HepG2 (cell line): ENCODE measurements around the gene PEAK3. TPM values are rescaled to one million over a fixed set of nuclear protein-coding genes. Genes with fewer than 3 reads are reported as not detected.

Experiments
- CC2D1A ChIP-seq: sonication (generic); formaldehyde crosslinking; IDR thresholded peaks from 2 replicates; pipeline ENCODE4 v1.8.1; 2023; ENCODE audit warnings: mild to moderate bottlenecking, missing genetic modification reagents
- EED ChIP-seq: sonication (generic); formaldehyde crosslinking; IDR thresholded peaks from 2 replicates; pipeline ENCODE4 v1.5.0; 2020; ENCODE audit warnings: mild to moderate bottlenecking, missing genetic modification reagents
- HHEX ChIP-seq: IDR thresholded peaks from 2 replicates; pipeline ENCODE4 v1.6.1; 2016; ENCODE audit warnings: control low read depth
- HMGA1 ChIP-seq: sonication (generic); formaldehyde crosslinking; conservative IDR thresholded peaks from 2 replicates; pipeline ENCODE4 v1.4.0; 2020; ENCODE audit warnings: missing genetic modification reagents
- KAT8 ChIP-seq: IDR thresholded peaks from 2 replicates; pipeline ENCODE4 v1.6.1; 2016; ENCODE audit warnings: missing genetic modification reagents, missing compliant biosample characterization
- KLF11 ChIP-seq: IDR thresholded peaks from 2 replicates; pipeline ENCODE4 v1.6.1; 2016; ENCODE audit warnings: missing compliant biosample characterization
- MIXL1 ChIP-seq: IDR thresholded peaks from 2 replicates; pipeline ENCODE4 v1.6.1; 2016
- MTF1 ChIP-seq: sonication (generic); formaldehyde crosslinking; IDR thresholded peaks from 2 replicates; pipeline ENCODE4 v1.5.0; 2020; ENCODE audit warnings: missing genetic modification reagents
- NFATC3 ChIP-seq: sonication (generic); formaldehyde crosslinking; IDR thresholded peaks from 2 replicates; pipeline ENCODE4 v1.5.1; 2020; ENCODE audit warnings: mild to moderate bottlenecking, missing genetic modification reagents
- NFYC ChIP-seq: IDR thresholded peaks from 2 replicates; pipeline ENCODE4 v1.6.1; 2016; ENCODE audit warnings: missing genetic modification reagents, missing compliant biosample characterization
- NR2F2 ChIP-seq: IDR thresholded peaks from 2 replicates; pipeline ENCODE4 v1.6.1; 2012; ENCODE audit warnings: low read depth, inconsistent platforms, borderline replicate concordance
- RFXAP ChIP-seq: sonication (generic); formaldehyde crosslinking; IDR thresholded peaks from 2 replicates; pipeline ENCODE4 v1.4.0; 2020; ENCODE audit warnings: missing genetic modification reagents, borderline replicate concordance
- SATB2 ChIP-seq: sonication (generic); formaldehyde crosslinking; IDR thresholded peaks from 2 replicates; pipeline ENCODE4 v1.5.0; 2020; ENCODE audit warnings: missing genetic modification reagents
- SOX13 ChIP-seq, 3 experiments: fragments of 450-650 bp in 1 of 3; sonication (generic) in 1 of 3; formaldehyde crosslinking in 1 of 3; IDR thresholded peaks in 2 of 3; conservative IDR thresholded peaks in 1 of 3; 2 replicates each; pipeline versions ENCODE4 v1.5.0 to v1.6.1; 2016 to 2020; ENCODE audit warnings: antibody characterized with exemption in 1 of 3, mild to moderate bottlenecking in 1 of 3, missing compliant biosample characterization in 1 of 3, missing genetic modification reagents in 1 of 3, moderate library complexity in 1 of 3
- TAF15 ChIP-seq: fragments of 200-400 bp; formaldehyde crosslinking; IDR thresholded peaks from one replicate; pipeline ENCODE4 v1.6.1; 2018; ENCODE audit warnings: mild to moderate bottlenecking, low read depth, low read length; ENCODE audit not compliant: poor library complexity, severe bottlenecking
- TGIF2 ChIP-seq: IDR thresholded peaks from 2 replicates; pipeline ENCODE4 v1.6.1; 2016; ENCODE audit warnings: control low read depth, missing compliant biosample characterization
- ZEB1 ChIP-seq: IDR thresholded peaks from 2 replicates; pipeline ENCODE4 v1.6.1; 2012; ENCODE audit warnings: mild to moderate bottlenecking, low read depth, inconsistent platforms; ENCODE audit not compliant: insufficient replicate concordance
- ZFP1 ChIP-seq: IDR thresholded peaks from 2 replicates; pipeline ENCODE4 v1.6.1; 2016
- ZMYM4 ChIP-seq: sonication (generic); formaldehyde crosslinking; IDR thresholded peaks from 2 replicates; pipeline ENCODE4 v1.8.1; 2023; ENCODE audit warnings: mild to moderate bottlenecking, missing genetic modification reagents
- ZNF644 ChIP-seq: IDR thresholded peaks from 2 replicates; pipeline ENCODE4 v1.6.1; 2016; ENCODE audit warnings: low read depth
- ZNF703 ChIP-seq: sonication (generic); formaldehyde crosslinking; IDR thresholded peaks from 2 replicates; pipeline ENCODE4 v1.5.1; 2020; ENCODE audit warnings: missing genetic modification reagents, mild to moderate bottlenecking, moderate library complexity, borderline replicate concordance
- ZNF749 ChIP-seq: sonication (generic); formaldehyde crosslinking; IDR thresholded peaks from 2 replicates; pipeline ENCODE4 v1.8.0; 2022; ENCODE audit warnings: mild to moderate bottlenecking, missing genetic modification reagents, moderate library complexity, borderline replicate concordance
- ZNF790 ChIP-seq: sonication (generic); formaldehyde crosslinking; IDR thresholded peaks from 2 replicates; pipeline ENCODE4 v1.8.0; 2022; ENCODE audit warnings: missing genetic modification reagents, mild to moderate bottlenecking, borderline replicate concordance
- polyA plus RNA-seq, 8 experiments: library from polyadenylated mRNA; depleted of rRNA in 3 of 8; stranded (reverse) in 7 of 8; unstranded in 1 of 8; fragments of >200 nt; fragmentation: Illumina TruSeq in 4 of 8; extraction: Trizol in 4 of 8; gene quantifications; 2 replicates each; pipeline versions ENCODE4 v1.2.1 to v1.2.3, GENCODE V29; 2011 to 2016; ENCODE audit warnings: low read depth in 4 of 8, missing spikeins in 1 of 8, mixed read lengths in 1 of 8; ENCODE audit not compliant: insufficient read depth in 1 of 8
- total RNA-seq, 5 experiments: library from RNA; depleted of rRNA; stranded (reverse); fragments of >200 nt; fragmentation: Illumina TruSeq; extraction: Trizol; gene quantifications; 2 replicates each; pipeline ENCODE4 v1.2.3, GENCODE V29; 2016; ENCODE audit warnings: low read depth in 1 of 5
- TF ChIP-seq, protein P1 (sequence below): sonication (generic); formaldehyde crosslinking; IDR thresholded peaks from 2 replicates; pipeline ENCODE4 v1.8.1; 2023; ENCODE audit warnings: mild to moderate bottlenecking, missing genetic modification reagents
- TF ChIP-seq, protein P2 (sequence below): sonication (generic); formaldehyde crosslinking; IDR thresholded peaks from 2 replicates; pipeline ENCODE4 v1.4.0; 2020; ENCODE audit warnings: missing genetic modification reagents, borderline replicate concordance
- TF ChIP-seq, protein P3 (sequence below): sonication (generic); formaldehyde crosslinking; conservative IDR thresholded peaks from 2 replicates; pipeline ENCODE4 v1.4.0; 2020; ENCODE audit warnings: missing genetic modification reagents
- TF ChIP-seq, protein P4 (sequence below): sonication (generic); formaldehyde crosslinking; IDR thresholded peaks from 2 replicates; pipeline ENCODE4 v1.5.0; 2020; ENCODE audit warnings: missing genetic modification reagents

The PEAK3 gene
- total and polyA plus RNA-seq, 2 of the 13 experiments (the other 11 are each of a cell fraction or from before 2014, with no cell fraction given), result not detected

DNA sequence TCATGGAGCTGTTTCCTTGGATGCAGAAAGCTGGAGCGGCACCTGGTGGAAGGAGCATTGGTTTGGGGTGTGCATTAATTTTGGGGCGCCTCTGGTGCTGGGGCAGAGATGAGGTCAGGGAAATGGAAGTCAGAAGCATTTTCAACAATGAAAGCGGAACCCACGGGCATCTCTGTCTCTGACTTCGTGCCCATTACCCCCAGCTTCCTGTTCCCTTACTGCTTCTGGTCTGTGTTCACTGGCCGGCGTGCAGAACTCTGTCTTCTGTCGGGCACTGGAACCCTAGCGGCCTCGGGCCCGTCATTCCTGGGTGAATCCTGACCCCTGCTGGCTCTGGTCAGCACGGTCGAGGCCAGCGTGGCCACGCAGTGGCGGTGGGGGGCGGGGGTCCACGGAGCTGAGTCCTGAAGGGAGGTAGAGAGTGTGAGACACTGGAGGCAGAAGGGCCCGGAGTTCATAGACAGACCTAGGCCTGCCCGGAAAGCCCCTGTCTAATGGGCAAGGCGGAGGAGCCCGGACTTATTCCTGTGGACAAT is 33.9 kb upstream of the PEAK3 start (continued):
- TF ChIP-seq KAT8 (CRISPR knock-in tag), result peak; percentile 69
- TF ChIP-seq HHEX (CRISPR knock-in tag), result no peak
- peak; percentile 74; the same call in 1 of the 2 replicates for TF ChIP-seq ZMYM4 (CRISPR knock-in tag)
- TF ChIP-seq ZEB1, result no peak
- TF ChIP-seq HMGA1 (CRISPR knock-in tag), result no peak
- TF ChIP-seq ZFP1 (CRISPR knock-in tag), result no peak
- no peak for TF ChIP-seq SATB2 (CRISPR knock-in tag)
- TF ChIP-seq, protein P1, sequence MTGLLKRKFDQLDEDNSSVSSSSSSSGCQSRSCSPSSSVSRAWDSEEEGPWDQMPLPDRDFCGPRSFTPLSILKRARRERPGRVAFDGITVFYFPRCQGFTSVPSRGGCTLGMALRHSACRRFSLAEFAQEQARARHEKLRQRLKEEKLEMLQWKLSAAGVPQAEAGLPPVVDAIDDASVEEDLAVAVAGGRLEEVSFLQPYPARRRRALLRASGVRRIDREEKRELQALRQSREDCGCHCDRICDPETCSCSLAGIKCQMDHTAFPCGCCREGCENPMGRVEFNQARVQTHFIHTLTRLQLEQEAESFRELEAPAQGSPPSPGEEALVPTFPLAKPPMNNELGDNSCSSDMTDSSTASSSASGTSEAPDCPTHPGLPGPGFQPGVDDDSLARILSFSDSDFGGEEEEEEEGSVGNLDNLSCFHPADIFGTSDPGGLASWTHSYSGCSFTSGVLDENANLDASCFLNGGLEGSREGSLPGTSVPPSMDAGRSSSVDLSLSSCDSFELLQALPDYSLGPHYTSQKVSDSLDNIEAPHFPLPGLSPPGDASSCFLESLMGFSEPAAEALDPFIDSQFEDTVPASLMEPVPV (CRISPR knock-in tag), result no peak
- no peak for TF ChIP-seq NR2F2
- TF ChIP-seq NFYC (CRISPR knock-in tag), result no peak
- TF ChIP-seq, protein P2, sequence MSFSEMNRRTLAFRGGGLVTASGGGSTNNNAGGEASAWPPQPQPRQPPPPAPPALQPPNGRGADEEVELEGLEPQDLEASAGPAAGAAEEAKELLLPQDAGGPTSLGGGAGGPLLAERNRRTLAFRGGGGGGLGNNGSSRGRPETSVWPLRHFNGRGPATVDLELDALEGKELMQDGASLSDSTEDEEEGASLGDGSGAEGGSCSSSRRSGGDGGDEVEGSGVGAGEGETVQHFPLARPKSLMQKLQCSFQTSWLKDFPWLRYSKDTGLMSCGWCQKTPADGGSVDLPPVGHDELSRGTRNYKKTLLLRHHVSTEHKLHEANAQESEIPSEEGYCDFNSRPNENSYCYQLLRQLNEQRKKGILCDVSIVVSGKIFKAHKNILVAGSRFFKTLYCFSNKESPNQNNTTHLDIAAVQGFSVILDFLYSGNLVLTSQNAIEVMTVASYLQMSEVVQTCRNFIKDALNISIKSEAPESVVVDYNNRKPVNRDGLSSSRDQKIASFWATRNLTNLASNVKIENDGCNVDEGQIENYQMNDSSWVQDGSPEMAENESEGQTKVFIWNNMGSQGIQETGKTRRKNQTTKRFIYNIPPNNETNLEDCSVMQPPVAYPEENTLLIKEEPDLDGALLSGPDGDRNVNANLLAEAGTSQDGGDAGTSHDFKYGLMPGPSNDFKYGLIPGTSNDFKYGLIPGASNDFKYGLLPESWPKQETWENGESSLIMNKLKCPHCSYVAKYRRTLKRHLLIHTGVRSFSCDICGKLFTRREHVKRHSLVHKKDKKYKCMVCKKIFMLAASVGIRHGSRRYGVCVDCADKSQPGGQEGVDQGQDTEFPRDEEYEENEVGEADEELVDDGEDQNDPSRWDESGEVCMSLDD (CRISPR knock-in tag), result peak; percentile 73; the same call in 1 of the 2 replicates
- TF ChIP-seq TAF15, result no peak
- no peak for TF ChIP-seq CC2D1A (CRISPR knock-in tag)
- TF ChIP-seq SOX13 (IDR thresholded peaks at IDR 0.05), result no peak
- TF ChIP-seq SOX13 (CRISPR knock-in tag; conservative IDR thresholded peaks at IDR 0.05 in 1 of 2, IDR thresholded peaks at IDR 0.05 in 1 of 2), result 0 out of 4 replicates have a peak, but pooled peaks of 1 of the 2 experiments have one; percentile 24
- no peak for TF ChIP-seq MTF1 (CRISPR knock-in tag)
- TF ChIP-seq ZNF644, result 0 out of 2 replicates have a peak, but pooled peaks have one; percentile 27
- TF ChIP-seq NFATC3 (CRISPR knock-in tag), result 0 out of 2 replicates have a peak, but pooled peaks have one; percentile 76
- TF ChIP-seq, protein P3, sequence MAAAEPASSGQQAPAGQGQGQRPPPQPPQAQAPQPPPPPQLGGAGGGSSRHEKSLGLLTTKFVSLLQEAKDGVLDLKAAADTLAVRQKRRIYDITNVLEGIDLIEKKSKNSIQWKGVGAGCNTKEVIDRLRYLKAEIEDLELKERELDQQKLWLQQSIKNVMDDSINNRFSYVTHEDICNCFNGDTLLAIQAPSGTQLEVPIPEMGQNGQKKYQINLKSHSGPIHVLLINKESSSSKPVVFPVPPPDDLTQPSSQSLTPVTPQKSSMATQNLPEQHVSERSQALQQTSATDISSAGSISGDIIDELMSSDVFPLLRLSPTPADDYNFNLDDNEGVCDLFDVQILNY, result no peak
- TF ChIP-seq MIXL1 (CRISPR knock-in tag), result no peak; the same call in 1 of the 2 replicates
- TF ChIP-seq RFXAP (CRISPR knock-in tag), result no peak
- TF ChIP-seq ZNF790 (CRISPR knock-in tag), result 0 out of 2 replicates have a peak, but pooled peaks have one; percentile 0
- no peak for TF ChIP-seq ZNF703 (CRISPR knock-in tag)
- TF ChIP-seq TGIF2 (CRISPR knock-in tag), result peak; percentile 74; the same call in 1 of the 2 replicates
- TF ChIP-seq, protein P4, sequence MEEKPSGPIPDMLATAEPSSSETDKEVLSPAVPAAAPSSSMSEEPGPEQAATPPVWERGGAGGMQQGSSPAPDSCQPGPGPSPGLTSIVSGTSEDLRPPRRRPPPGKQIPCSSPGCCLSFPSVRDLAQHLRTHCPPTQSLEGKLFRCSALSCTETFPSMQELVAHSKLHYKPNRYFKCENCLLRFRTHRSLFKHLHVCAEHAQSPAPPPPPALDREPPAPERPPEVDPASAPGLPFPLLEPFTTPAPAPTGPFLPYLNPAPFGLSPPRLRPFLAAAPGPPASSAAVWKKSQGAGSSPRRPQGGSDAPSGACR (CRISPR knock-in tag), result peak; percentile 75; the same call in 1 of the 2 replicates
- TF ChIP-seq ZNF749, result no peak
- TF ChIP-seq KLF11 (CRISPR knock-in tag), result no peak
- no peak for TF ChIP-seq EED (CRISPR knock-in tag)
